Omental fat pad (tissue), 4 donors: ENCODE measurements around the gene SOX4. TPM values are rescaled to one million over a fixed set of nuclear protein-coding genes. Genes with fewer than 3 reads are reported as not detected.

Experiments
- ATAC-seq: fragments of 150-250 bp; one replicate; pipeline ENCODE4 v1.9.1; 2016; ENCODE audit warnings: mild to moderate bottlenecking, moderate library complexity; ENCODE audit not compliant: low FRiP score
- DNase-seq: peaks from one replicate; pipeline ENCODE4 v3.0.0-alpha.2; 2019; ENCODE audit warnings: low spot score
- CTCF ChIP-seq, 3 donors: fragments of 450-650 bp; IDR thresholded peaks; one replicate each; pipeline ENCODE4 v1.5.1; 2016 to 2017; ENCODE audit warnings: antibody characterized with exemption in 3 of 3, mild to moderate bottlenecking in 3 of 3, moderate library complexity in 2 of 3
- total RNA-seq, 4 donors: library from RNA; depleted of rRNA; stranded (reverse); fragments of >200 nt; gene quantifications; one replicate each; pipeline ENCODE4 v1.1.0, GENCODE V29; 2016

SOX4 gene
- total RNA-seq, 4 donors from 2014 or later: 6.8 to 12.1 (median 9.4) TPM

- ATAC-seq (no peak), DNase-seq (no peak)
- TF ChIP-seq CTCF (IDR thresholded peaks at IDR 0.05): no peak
Observed at GRCh38 chr6:21604081-21604480, 10.5 kb downstream of the SOX4 start.

- no peak for TF ChIP-seq CTCF (IDR thresholded peaks at IDR 0.05)
- DNase-seq: no peak
- no peak for ATAC-seq
Observed at GRCh38 chr6:21605166-21605565, 11.6 kb downstream of the SOX4 start.

GRCh38 chr6:21608601-21609000 lies 15.1 kb downstream of the SOX4 start:
- ATAC-seq: no peak
- no peak for TF ChIP-seq CTCF (IDR thresholded peaks at IDR 0.05)
- DNase-seq: no peak

- TF ChIP-seq CTCF (IDR thresholded peaks at IDR 0.05): no peak
- no peak for ATAC-seq
- DNase-seq: no peak
Observed at GRCh38 chr6:21609881-21610329, 16.4 kb downstream of the SOX4 start.

- ATAC-seq: no peak
- no peak for TF ChIP-seq CTCF (IDR thresholded peaks at IDR 0.05)
Observed at GRCh38 chr6:21610341-21610740, 16.8 kb downstream of the SOX4 start.

GRCh38 chr6:21611485-21611884 lies 17.9 kb downstream of the SOX4 start:
- TF ChIP-seq CTCF (IDR thresholded peaks at IDR 0.05): no peak
- DNase-seq: no peak
- no peak for ATAC-seq

More at GRCh38 chr6:21610341-21610740, 16.8 kb downstream of the SOX4 start:
- DNase-seq: no peak

GRCh38 chr6:21612067-21612745 lies 18.7 kb downstream of the SOX4 start:
- ATAC-seq: no peak
- DNase-seq: no peak
- no peak for TF ChIP-seq CTCF (IDR thresholded peaks at IDR 0.05)
